HG03280 (cell line): Measurements from ENCODE around the gene SLBP.

Experiments used
- ATAC-seq: cut with Tn5 transposase; IDR thresholded peaks from one replicate; pipeline ENCODE4 v1.9.1; 2021; ENCODE audit warnings: mild to moderate bottlenecking, moderate library complexity; ENCODE audit not compliant: unreplicated experiment

SLBP gene

DNA sequence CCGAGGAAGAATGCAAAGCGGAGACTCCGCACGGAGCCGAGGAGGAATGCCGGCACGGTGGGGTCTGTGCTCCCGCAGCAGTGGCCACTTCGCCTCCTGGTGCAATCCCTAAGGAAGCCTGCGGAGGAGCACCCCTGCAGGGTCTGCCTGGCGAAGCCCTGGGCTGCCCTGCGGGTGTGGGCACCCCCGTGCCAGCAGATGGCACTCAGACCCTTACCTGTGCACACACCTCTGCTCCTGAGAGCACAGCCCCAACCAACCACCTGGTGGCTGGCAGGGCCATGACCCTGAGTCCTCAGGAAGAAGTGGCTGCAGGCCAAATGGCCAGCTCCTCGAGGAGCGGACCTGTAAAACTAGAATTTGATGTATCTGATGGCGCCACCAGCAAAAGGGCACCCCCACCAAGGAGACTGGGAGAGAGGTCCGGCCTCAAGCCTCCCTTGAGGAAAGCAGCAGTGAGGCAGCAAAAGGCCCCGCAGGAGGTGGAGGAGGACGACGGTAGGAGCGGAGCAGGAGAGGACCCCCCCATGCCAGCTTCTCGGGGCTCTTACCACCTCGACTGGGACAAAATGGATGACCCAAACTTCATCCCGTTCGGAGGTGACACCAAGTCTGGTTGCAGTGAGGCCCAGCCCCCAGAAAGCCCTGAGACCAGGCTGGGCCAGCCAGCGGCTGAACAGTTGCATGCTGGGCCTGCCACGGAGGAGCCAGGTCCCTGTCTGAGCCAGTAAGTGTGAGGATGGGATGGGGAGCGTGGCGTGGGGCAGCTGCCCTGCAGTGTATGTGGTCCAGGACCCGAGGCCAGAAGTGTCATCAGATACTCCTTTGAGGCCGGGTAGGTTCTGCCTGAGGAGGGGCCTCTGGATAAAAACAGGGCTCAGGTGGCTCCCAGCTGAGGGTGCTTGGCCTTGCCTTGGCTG lies 16.2 kb upstream of the SLBP start:
- no peak for ATAC-seq

- ATAC-seq = no peak
These were observed 15.3 kb upstream of the SLBP start for GRCh38 chr4:1727117-1728031.

DNA sequence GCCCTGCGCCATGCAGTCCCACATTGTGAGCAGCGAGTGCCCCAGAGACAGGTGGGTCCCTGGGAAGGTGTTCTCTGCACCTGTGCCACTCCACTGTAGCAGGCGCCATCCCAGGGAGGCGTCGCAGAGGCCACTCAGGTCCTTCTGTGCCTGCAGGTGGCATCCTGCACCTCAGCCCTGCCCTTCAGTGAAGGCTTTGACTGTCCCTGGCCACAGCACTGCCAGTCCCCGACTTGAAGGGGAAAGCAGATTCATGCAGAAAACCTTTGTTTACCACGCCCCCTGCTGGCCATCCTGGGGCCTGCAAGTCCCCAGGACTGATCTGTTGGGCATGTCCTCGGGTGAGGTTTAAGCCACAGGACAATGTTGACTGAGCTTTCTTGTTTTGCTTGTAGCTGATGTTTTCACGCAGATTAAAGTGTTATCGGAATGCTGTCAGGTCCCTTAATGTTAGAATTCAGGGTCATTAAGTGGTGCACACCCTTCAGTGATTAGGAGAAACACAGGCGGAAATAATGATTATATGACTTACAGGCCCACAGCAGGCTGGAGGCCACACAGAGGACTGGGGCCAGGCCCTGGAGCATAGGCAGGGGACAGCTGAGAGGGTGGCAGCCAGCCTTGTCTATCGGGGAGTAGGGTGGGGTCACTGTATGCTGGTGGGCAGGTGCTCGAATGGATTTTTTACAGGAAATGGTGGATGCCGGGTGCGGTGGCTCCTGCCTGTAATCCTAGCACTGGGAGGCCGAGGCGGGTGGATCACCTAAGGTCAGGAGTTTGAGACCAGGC lies 14.2 kb upstream of the SLBP start:
- ATAC-seq = no peak

DNA sequence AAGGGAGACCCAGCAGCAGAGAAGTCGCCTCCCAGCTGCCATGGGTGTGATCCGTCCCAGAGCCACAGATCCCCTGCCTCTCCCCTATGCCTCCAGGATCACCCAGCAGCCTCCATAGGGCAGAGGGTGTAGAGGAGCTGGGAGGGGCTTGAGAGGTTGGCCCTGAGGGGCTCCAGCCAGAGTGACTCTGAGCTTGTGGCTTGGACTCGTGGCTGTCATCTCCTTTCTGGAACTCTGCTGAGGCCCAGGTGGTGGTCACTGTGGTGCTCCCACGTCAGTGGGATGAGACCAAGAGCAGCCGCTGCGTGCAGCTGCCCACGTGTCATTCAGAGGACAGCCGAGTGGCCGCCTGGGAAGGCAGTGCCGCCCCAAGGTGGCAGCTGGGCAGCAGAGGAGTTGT lies 13.4 kb upstream of the SLBP start:
- no peak for ATAC-seq

DNA sequence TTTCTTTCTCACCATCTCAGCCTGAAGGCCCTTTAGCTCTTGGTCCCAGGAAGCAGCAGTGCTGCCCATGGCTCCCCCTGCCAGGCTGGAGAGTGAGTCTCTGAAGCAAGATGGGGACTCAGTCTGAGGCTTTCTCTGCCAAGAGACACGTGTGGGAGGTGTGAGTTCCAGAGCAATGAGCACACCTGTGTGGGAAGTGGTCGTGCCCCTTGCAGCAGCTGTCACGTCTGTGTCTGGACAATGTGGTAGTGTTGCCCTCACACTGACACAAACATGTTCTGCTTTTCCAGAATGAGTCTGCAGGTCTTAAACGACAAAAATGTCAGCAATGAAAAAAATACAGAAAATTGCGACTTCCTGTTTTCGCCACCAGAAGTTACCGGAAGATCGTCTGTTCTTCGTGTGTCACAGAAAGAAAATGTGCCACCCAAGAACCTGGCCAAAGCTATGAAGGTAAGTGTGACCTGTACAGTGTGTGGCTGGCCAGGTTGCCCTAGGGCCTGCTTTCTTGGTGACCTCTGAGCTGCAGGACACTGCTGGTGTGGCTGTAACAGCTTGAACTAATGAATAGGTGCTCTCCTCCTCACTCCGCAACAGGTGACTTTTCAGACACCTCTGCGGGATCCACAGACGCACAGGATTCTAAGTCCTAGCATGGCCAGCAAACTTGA lies 11.1 kb upstream of the SLBP start:
- ATAC-seq = no peak

DNA sequence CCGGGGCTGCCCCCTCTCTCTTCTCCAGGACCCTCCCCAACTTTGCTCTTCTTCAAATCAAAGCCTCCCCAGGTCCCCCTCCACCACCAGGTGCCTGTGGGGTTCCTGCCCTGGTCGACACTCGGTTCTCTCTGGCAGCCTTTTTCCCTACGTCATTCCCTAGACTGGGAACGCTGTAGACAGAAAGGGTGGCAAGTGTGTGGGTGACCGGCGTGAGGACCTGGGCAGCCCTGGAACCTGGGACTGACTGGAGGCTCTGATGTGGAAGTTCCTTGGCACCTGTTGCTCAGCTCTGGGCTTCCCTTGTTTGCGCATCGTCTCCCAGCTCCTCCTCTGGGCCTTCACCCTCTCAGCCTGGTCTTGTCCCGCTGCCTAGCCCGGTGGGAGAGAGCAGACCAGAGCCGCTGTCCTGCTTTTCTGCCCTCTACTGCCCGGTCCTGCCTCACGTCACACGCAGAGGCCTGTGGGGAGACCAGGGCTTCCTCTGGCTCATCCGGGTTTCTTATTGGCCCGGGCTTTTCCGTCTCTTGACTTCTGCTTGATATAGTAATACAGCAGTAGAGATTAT lies 10.5 kb upstream of the SLBP start:
- ATAC-seq = no peak

DNA sequence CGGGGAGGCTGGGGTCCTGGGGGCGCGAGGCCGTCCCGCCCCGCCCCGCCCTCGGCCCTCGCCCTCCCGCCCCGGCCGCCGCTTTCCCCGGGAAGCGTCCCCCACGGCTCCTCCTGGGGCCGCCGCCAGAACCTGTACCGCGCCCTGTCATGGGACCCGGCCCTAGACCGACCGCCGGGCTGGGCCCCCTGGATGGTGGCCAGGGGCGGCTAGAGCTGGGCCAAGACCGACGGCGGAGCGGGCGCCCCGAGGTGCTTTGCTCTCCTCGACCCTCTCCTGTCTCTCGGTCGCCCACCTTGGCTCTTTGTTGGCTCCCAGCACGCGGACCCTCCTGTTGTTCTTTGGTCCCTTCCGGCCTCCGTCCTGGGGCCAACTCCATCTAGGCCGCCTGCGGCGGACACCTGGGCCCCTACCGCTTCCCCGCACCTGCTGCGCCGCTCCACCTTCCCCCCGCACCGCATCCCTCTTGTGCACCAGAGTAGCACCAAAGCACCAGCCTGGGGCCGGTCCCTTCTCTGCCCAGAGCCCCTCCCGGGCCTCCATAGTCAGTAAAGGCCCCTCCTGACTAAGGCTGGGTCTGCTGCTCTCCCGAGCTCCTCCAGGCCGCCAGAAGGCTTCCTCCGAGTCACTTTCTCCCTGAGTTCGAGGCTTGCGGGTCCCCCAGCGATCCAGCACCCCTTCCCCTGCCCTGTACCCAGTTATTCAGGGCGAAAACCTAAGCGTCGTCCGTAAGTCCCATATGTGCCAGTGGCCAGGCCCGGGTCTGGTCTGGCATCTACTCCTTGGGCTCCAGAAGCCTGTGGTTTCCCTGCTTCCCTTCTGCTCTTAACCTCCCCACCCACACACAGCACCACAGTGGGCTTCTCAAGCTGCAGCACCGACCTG lies 9.8 kb upstream of the SLBP start:
- ATAC-seq = peak; percentile 3

DNA sequence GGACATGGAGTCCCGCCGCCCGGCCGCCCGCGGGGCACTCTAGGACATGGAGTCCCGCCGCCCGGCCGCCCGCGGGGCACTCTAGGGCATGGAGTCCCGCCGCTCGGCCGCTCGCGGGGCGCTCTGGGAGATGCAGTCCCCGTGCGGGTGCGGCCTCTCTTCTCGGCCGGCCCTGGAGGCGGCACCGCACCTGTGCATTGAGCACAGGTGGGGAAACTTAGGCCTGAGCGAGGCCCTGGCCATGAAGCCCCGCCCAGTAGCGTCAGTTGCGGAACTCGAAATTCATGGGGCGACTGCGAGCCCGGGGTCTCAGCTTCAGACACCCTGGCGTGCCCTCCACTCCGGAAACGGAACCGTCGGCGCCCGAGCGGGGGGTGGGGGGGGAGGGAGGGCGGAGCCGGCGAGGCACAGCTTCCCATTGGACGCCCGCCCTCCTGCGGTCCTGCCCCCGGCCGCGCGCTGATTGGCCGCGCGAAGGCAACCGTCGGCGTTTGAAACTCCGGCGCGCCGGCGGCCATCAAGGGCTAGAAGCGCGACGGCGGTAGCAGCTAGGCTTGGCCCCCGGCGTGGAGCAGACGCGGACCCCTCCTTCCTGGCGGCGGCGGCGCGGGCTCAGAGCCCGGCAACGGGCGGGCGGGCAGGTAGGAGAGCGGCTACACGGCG lies 9.0 kb upstream of the SLBP start, which contains the start of the genes TACC3 and TMEM129:
Gene TACC3 (plus strand): TSS at position 519 of the 663 bp plus-strand sequence. CDS start 1,901 bp downstream, outside the sequence.
Gene TMEM129 (minus strand): TSS at position 321 of the 663 bp plus-strand sequence. CDS start 486 bp downstream, outside the sequence.
- ATAC-seq = peak; percentile 85

DNA sequence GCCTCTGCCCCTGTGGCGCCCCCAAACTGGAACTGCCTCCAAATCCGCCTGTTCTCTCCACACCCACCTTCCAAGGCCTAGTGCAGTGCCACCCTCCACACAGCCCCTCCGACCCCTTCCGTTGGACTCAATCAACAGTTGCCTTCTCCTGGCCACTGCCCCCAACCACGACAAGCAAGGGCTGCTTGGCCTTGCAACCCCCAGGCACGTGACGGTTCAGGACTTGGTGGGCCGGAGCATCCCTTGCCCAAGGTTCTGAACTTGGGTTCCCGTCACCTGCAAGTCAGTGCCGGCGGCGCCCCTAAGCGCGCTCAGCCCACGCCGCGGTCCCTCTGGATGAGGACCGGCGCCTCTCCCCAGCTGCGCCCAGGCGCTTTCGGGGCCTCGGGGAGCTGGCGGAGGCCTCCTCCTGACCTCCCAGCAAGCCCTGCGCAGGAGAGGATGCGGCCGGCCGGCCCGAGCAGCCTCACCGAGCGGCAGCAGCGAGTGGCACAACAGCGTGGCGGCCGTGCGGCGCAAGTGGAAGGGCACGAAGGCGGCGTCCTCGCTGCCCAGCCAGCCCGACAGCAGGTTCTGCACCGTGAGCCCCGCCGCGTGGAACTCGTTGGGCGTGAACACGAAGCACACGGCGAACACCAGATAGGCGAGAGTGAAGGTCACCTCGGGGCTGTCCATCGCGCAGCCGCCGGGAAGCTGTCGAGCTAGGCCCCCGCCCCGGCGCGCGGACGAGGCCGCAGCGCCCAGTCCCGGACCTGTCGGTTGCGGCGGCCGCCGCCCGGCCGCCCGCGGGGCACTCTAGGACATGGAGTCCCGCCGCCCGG lies 8.3 kb upstream of the SLBP start:
- ATAC-seq = peak; percentile 16

- no peak for ATAC-seq
These were observed 6.2 kb upstream of the SLBP start for GRCh38 chr4:1718095-1718850.

DNA sequence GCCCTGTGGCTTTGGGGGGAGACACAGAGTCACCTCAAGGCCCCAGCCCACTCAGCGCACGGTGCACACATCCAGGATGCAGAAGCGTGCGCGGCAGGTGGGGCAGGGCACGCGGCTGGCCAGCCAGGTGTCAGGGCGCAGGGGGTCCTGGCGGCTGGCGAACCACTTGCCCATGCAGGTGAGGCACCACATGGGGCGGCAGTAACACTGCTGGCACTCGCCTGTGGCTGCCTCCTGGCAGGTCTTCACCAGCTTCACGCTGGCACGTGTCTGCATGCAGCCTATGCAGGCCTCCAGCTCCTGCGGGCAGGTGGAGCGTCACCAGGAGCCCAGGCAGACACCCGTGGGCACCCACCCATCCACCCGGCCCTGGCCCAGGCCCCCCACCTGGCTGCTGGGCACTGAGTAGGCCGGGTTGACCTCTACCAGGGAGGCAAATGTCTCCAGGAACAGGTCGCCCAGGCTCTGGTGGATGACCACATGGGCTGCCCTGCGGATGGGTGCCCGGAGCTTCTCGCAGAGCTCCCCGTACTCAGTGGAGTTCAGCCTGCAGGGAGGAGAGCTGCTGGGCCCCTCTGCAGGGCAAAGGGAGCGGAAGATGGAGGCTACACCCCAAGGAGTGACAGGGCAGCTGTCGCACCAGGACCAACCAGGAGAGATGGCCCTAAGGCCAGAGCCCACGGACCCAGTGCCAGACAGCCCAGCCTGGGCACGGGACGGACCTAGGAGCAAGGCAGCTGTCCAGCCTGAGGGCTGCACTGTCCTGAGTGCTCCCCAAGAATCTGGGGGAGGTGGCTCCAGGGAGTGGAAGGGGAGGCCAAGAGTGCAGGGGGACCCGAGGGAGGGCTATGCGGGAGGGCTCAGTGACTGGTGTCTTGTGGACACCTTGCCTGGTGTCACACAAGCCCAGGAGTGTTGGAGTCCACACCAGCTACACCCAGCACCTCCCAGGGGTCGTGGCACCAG lies 5.3 kb upstream of the SLBP start:
- ATAC-seq = no peak

GRCh38 chr4:1716065-1716945 lies 4.2 kb upstream of the SLBP start:
- no peak for ATAC-seq

GRCh38 chr4:1715002-1715758 lies 3.1 kb upstream of the SLBP start:
- ATAC-seq = no peak
